HuH-7.5 (cell line): Measurements from ENCODE around the gene GYS1.
"Not testable (repeated sequence)": the region's sequence is repeated elsewhere in the genome, so short reads cannot be mapped to it uniquely, and the experiment has no call there.

ENCODE experiments used
- DNase-seq: peaks from one replicate; pipeline ENCODE4 v3.0.0; 2011; ENCODE audit warnings: low spot score

GYS1 gene

DNA sequence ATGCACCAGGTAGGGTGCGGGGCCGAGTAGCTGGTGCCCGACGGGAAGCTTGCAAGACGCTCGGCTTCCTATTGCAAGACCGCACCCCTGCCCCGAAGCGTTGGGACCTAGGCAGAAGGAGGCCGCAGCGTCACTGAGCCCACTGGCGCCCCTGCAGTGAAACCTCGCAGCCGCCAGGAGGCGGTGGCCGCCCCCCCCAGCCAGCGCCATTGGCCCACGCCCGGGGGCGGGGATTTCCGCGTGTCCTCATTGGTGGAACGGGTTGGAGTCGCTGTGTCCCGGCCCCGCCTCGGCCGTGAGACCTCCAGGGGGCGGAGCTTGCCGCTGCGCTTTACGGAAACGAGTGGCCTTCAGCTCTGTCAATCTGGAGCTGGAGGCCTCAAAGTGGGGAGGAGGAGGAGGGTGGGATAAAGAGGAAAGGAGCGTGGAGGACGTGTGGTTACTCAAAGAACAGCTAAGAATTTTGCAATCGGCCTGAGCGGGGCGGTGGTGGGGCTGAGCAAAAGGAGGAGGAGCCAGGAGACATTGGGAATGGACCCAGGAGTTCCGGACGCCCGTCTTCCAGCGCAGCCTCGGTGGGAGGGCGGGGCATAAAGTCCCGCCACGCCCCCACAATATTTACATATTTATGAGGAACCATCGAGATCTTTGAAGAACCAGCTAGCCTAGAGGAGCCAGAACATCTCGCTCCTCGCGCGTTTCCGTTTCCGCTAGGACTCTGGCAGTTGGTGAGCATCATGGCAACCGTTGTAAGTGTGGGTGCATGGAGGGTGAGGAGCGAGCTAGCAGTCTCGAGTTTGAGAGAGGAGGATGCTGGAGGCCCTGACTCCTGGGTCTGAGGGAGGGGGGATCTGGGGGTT, at the start of gene GYS1, which contains the start of gene RUVBL2:
Gene GYS1, minus strand, starts transcription at position 135 of the 860 bp plus-strand sequence. CDS start 197 bp downstream, outside the sequence.
Gene RUVBL2, plus strand, starts transcription at position 713 of the 860 bp plus-strand sequence. Its CDS starts 25 bp downstream, at position 738.
- DNase-seq: peak; percentile 98

GRCh38 chr19:49042666-49043065, 49.6 kb upstream of the GYS1 start:
- not testable (repeated sequence) for DNase-seq

DNA sequence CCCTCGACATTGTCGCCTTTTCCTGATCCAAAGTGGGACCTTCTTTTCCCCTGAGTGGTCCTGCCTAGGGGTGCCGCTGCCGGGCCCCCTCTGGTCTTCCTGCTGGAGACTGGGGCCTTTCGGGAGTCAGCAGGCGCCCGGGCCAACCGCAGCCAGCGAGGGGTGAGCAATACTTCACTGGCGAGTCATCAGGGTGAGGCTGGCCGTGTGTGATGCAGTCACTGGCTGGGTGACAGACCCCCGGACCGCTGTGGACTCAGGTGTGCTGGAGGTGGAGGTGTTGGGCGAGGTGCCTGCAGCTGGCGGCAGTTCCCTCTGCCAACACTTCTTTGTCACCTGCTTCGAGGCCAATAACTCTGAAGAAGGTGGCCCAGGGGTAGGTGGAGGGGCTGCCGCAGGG, 49.1 kb upstream of the GYS1 start:
- DNase-seq: no peak

DNA sequence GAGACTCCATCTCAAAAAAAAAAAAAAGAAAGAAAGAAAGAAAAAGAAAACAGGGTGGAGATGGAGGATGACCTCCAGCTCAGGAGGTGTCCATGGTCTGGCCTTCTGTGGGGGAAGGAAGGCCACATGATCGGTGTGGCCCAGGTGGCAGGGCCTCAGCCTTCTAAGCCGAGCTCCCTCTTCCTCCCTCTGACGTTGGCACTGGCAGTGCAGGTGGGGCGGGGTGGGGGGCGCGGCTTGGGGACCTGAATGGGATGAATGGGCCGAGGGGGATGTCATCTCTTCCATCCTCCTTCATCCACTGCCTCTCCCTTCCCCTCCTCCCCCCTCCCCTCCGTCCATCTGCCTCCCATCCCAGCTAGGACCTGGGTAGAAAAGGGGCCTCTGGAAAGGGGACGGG, 46.6 kb upstream of the GYS1 start:
- DNase-seq: not testable (repeated sequence)

GRCh38 chr19:49038557-49039276, 45.6 kb upstream of the GYS1 start:
- not testable (repeated sequence) for DNase-seq

DNA sequence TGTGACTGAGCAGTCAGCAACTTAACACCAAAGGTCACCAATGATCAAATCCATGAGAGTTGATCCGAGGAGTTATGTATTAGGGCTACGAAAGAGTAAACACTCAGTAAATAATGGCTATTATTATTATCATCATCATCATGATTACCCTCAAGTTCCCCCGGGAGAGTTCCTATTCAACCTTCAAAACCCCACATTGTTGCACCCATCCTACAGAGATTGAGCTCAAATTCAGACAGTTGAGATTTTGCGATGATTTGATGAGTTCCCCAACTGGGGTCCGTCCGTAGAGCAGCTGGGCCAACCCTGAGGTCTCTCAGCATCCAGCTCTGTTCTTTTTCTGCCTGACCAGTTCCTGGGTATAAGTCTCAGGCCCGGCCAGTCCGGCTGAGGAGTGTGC, 45.0 kb upstream of the GYS1 start:
- not testable (repeated sequence) for DNase-seq

DNA sequence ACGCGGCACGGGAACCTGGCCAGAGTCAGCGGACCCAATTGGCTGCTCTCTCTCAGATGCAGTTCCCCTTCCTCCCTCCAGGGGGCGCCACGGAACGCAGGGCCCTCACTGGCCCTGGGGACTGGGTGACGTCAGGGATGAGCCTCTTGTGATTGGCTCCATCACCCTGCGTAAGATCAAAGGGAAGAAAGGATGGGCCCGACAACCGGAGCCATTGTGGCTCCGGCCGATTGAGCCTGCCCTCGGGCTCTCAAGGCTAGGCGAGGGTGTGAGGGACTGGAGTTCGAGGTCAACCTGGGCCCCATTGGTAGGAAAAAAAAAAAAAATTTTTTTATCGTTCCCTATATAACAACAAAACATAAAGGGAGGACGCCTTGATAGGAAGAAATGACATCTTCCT, 43.7 kb upstream of the GYS1 start, which contains the start of gene CGB1:
Gene CGB1, minus strand, starts transcription at position 81 of the 400 bp plus-strand sequence. CDS start 184 bp downstream, outside the sequence.
- not testable (repeated sequence) for DNase-seq

GRCh38 chr19:49031642-49032301, 38.7 kb upstream of the GYS1 start, which contains the start of gene CGB2:
Gene CGB2 (plus strand): TSS chr19:49031890. CDS start chr19:49032096, 206 bp downstream.
- DNase-seq: peak; percentile 45

- not testable (repeated sequence) for DNase-seq
These were observed 37.2 kb upstream of the GYS1 start for GRCh38 chr19:49030323-49030722.

GRCh38 chr19:49029749-49030148, 36.6 kb upstream of the GYS1 start:
- not testable (repeated sequence) for DNase-seq

- DNase-seq: not testable (repeated sequence)
These were observed 35.6 kb upstream of the GYS1 start for GRCh38 chr19:49028686-49029085.

- not testable (repeated sequence) for DNase-seq
These were observed 32.5 kb upstream of the GYS1 start for GRCh38 chr19:49025599-49025998.

DNA sequence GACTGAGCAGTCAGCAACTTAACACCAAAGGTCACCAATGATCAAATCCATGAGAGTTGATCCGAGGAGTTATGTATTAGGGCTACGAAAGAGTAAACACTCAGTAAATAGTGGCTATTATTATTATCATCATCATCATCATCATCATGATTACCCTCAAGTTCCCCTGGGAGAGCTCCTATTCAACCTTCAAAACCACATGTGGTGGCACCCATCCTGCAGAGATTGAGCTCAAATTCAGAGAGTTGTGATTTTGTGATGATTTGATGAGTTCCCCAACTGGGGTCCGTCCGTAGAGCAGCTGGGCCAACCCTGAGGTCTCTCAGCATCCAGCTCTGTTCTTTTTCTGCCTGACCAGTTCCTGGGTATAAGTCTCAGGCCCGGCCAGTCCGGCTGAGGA, 32.0 kb upstream of the GYS1 start:
- not testable (repeated sequence) for DNase-seq

GRCh38 chr19:49024233-49024632, 31.1 kb upstream of the GYS1 start, which contains the start of gene CGB3:
Gene CGB3 (minus strand): TSS chr19:49024333. CDS start chr19:49023971, 362 bp downstream.
- DNase-seq: not testable (repeated sequence)

GRCh38 chr19:49022116-49022515, 29.0 kb upstream of the GYS1 start:
- DNase-seq: no peak

DNA sequence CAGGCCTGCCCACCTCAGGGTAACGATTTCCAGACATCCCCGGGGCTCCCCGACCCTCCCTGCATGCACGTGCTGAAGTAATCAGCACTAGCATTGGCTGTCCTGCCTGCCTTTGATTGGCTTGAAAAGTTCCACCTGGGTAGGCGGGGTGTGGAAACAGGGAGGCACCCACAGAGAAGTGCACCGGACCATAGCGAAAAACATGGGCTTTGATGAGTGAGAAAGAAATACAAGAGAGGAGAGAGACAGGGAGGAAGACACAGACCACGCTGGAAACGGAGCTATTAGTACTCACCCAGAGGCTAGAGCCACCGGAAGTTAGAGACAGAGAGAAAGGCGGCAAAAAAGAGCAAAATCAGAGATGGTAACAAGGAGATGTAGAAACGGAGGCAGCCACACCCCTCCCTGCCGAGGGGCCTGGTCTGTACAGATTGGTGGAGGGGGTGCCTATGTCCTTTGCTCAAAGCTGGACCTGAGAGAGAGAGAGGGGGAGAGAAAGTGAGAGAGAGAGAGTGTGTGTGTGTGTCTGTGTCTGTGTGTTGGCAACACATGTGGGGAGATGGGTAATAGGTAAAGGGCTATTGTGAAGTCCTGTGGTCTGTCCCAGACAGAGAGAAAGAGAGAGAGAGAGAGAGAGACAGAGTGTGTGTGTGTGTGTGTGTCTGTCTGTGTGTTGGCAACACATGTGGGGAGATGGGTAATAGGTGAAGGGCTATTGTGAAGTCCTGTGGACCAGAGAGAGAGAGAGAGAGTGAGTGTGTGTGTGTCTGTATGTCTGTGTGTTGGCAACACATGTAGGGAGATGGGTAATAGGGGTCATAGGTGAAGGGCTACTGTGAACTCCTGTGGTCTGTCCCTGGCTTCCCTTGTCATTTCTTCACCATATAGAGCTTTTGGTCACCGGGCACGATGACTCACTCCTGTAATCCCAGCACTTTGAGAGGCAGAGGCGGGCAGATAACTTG, 28.1 kb upstream of the GYS1 start:
- no peak for DNase-seq

GRCh38 chr19:49020342-49020741, 27.2 kb upstream of the GYS1 start:
- DNase-seq: no peak

- peak; percentile 92 for DNase-seq
These were observed 26.3 kb upstream of the GYS1 start for GRCh38 chr19:49019242-49019932.

DNA sequence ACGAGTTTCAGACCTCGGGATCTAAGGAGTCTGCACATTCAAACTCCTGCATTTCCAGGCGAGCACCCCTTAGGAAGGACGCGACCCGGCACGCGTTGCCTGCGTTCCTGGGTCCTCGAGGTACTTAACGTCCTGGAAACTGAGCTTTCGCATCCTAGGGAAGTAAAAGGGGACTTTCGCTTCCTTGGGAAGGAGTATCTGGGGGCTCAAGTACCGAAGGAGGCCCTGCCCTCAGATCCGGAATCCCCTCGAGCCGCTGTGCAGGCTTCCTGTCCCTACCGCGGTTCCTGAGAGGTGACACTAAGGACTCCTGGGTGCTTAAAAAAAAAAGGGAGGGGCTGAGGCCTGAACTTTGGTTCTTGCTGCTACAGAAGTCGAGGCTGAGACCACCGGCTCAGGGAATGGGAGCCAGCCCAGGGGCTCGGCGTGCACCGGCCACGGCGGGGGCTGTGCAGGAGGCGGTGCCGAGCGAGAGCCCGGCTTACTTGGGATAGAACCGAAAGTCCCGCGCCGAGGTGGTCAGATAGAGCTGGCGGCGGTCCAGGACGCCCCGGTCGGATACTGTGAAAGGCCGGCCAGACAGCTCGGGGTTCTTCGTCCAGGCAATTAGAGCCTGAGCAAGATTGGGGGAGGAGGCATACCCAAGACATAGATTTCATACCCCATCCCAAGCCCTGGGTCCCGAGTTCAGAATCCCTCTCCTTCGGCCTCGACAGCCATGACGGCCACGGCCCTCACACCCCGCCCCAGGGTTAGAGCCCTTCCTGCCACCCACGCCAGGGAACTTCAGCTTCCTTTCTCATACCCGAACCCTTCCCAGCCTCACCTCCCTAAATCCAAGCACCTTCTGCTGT, 25.5 kb upstream of the GYS1 start:
- not testable (repeated sequence) for DNase-seq
